ENCODE results near the gene BMERB1.

DNA sequence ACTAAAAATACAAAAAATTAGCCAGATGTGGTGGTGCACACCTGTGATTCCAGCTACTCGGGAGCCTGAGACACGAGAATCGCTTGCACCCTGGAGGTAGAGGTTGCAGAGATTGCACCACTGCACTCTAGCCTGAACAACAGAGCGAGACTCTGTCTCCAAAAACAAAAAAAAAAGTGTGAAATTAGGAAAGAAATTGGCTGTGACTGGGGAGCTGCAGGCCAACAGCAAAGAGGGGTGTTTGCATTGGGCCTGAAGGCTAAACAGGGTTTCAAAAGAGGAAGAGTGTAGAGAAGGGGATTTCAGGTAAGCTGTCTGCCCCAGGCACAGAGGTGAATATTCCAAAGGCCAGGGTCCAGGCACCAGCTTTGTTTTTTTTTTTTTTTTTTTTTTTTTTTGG, 9.4 kb downstream of the BMERB1 start:
- TF ChIP-seq, protein P1, sequence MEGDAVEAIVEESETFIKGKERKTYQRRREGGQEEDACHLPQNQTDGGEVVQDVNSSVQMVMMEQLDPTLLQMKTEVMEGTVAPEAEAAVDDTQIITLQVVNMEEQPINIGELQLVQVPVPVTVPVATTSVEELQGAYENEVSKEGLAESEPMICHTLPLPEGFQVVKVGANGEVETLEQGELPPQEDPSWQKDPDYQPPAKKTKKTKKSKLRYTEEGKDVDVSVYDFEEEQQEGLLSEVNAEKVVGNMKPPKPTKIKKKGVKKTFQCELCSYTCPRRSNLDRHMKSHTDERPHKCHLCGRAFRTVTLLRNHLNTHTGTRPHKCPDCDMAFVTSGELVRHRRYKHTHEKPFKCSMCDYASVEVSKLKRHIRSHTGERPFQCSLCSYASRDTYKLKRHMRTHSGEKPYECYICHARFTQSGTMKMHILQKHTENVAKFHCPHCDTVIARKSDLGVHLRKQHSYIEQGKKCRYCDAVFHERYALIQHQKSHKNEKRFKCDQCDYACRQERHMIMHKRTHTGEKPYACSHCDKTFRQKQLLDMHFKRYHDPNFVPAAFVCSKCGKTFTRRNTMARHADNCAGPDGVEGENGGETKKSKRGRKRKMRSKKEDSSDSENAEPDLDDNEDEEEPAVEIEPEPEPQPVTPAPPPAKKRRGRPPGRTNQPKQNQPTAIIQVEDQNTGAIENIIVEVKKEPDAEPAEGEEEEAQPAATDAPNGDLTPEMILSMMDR (IDR thresholded peaks at IDR 0.05; ENCODE audit: insufficient read depth, low read depth, low read length) = no peak
- TF ChIP-seq EZH2 (IDR thresholded peaks at IDR 0.05; ENCODE audit: insufficient read depth, low read length) = no peak

Data from astrocyte (in vitro differentiated cells and primary cell).